H1 (cell line): ENCODE data around the gene AMBN. TPM values are rescaled to one million over a fixed set of nuclear protein-coding genes. Genes with fewer than 3 reads are reported as not detected.

Experiments
- CTCF ChIA-PET: fragments of 300-600 bp; sonication (Branson Sonifier 250); formaldehyde crosslinking; loops from one replicate; lab custom pipeline; 2021; ENCODE audit not compliant: partially characterized antibody; lab: Charles Lee
- POLR2A ChIA-PET: fragments of 300-600 bp; sonication (Branson Sonifier 250); formaldehyde crosslinking; loops from one replicate; lab custom pipeline; 2021; ENCODE audit warnings: inconsistent platforms; ENCODE audit not compliant: partially characterized antibody; lab: Charles Lee
- DNase-seq, 2 experiments: peaks; one replicate each; pipeline versions ENCODE4 v3.0.0 to v3.0.0-alpha.2; 2010 to 2022; ENCODE audit warnings: low spot score in 2 of 2, low read depth in 1 of 2, mixed read lengths in 1 of 2
- FAIRE-seq: peaks from 2 replicates; lab custom pipeline; 2011; peaks lifted over from hg19 to GRCh38; lab: Jason Lieb, UNC
- H2AFZ ChIP-seq: 2 replicates; pipeline ENCODE4 v1.8.1; 2012; ENCODE audit warnings: low read length, inconsistent platforms
- H2AK5ac ChIP-seq: 2 replicates; pipeline ENCODE4 v1.6.1; 2013; ENCODE audit warnings: low read depth, low read length
- H2BK120ac ChIP-seq: replicated peaks from 2 replicates; pipeline ENCODE3; 2013; ENCODE audit warnings: low read depth, low read length, inconsistent platforms
- H2BK12ac ChIP-seq: 2 replicates; pipeline ENCODE4 v1.6.1; 2013; ENCODE audit warnings: low read depth, low read length
- H2BK15ac ChIP-seq: 2 replicates; pipeline ENCODE4 v1.6.1; 2013; ENCODE audit warnings: low read length
- H2BK20ac ChIP-seq: 2 replicates; pipeline ENCODE4 v1.6.1; 2013; ENCODE audit warnings: low read length
- H2BK5ac ChIP-seq: 2 replicates; pipeline ENCODE4 v1.6.1; 2013; ENCODE audit warnings: low read depth, low read length
- H3K14ac ChIP-seq: 2 replicates; pipeline ENCODE4 v1.6.1; 2013; ENCODE audit warnings: inconsistent platforms; ENCODE audit not compliant: insufficient read length
- H3K18ac ChIP-seq: 2 replicates; pipeline ENCODE4 v1.6.1; 2013; ENCODE audit warnings: low read length; ENCODE audit errors: extremely low read depth
- H3K23ac ChIP-seq: 2 replicates; pipeline ENCODE4 v1.6.1; 2013; ENCODE audit warnings: inconsistent platforms; ENCODE audit not compliant: insufficient read length
- H3K23me2 ChIP-seq: 2 replicates; pipeline ENCODE4 v1.6.1; 2013; ENCODE audit warnings: low read depth, low read length
- H3K27ac ChIP-seq: 2 replicates; pipeline ENCODE4 v1.6.1; 2011; ENCODE audit warnings: low read depth, low read length, inconsistent platforms
- H3K27me3 ChIP-seq, 4 experiments: replicated peaks in 1 of 4; 1 replicate in 1 of 4; 2 replicates in 3 of 4; pipeline versions ENCODE4 v1.6.1 to v1.8.1; 2011 to 2013; ENCODE audit warnings: low read length in 3 of 4, mild to moderate bottlenecking in 3 of 4, inconsistent platforms in 2 of 4, mixed read lengths in 2 of 4, moderate library complexity in 1 of 4; ENCODE audit not compliant: control insufficient read depth in 3 of 4, insufficient read depth in 3 of 4; ENCODE audit errors: extremely low read depth in 1 of 4
- H3K36me3 ChIP-seq, 4 experiments: 2 replicates each; pipeline versions ENCODE4 v1.6.1 to v1.8.1; 2011 to 2013; ENCODE audit warnings: mild to moderate bottlenecking in 4 of 4, low read length in 3 of 4, moderate library complexity in 2 of 4, control low read depth in 1 of 4, inconsistent platforms in 1 of 4; ENCODE audit not compliant: insufficient read depth in 4 of 4, control insufficient read depth in 2 of 4
- H3K4ac ChIP-seq: replicated peaks from 2 replicates; pipeline ENCODE3; 2013; ENCODE audit warnings: low read length, low read depth, mixed read lengths, inconsistent platforms; ENCODE audit not compliant: insufficient read length
- H3K4me1 ChIP-seq, 4 experiments: replicated peaks in 1 of 4; 1 replicate in 1 of 4; 2 replicates in 3 of 4; pipeline versions ENCODE4 v1.6.1 to v1.8.1; 2011 to 2013; ENCODE audit warnings: low read length in 3 of 4, inconsistent platforms in 2 of 4, mixed read lengths in 1 of 4; ENCODE audit not compliant: insufficient read depth in 4 of 4, control insufficient read depth in 3 of 4
- H3K4me2 ChIP-seq, 2 experiments: 2 replicates each; pipeline versions ENCODE4 v1.6.1 to v1.8.1; 2011 to 2013; ENCODE audit warnings: low read depth in 2 of 2, low read length in 2 of 2, control low read depth in 1 of 2, inconsistent platforms in 1 of 2, mild to moderate bottlenecking in 1 of 2; ENCODE audit not compliant: insufficient read depth in 1 of 2
- H3K4me3 ChIP-seq, 4 experiments: fragments of 200-600, 300-600 bp in 1 of 4; sonication (generic), shearing (Covaris generic), sonication (Bioruptor Twin) in 1 of 4; 2 replicates each; pipeline versions ENCODE4 v1.5.1 to v1.8.1; 2011 to 2016; ENCODE audit warnings: low read length in 4 of 4, low read depth in 3 of 4, control low read depth in 2 of 4, inconsistent platforms in 2 of 4, mild to moderate bottlenecking in 2 of 4, mixed read lengths in 1 of 4, moderate library complexity in 1 of 4; ENCODE audit not compliant: insufficient read depth in 2 of 4; ENCODE audit errors: extremely low read depth in 1 of 4
- H3K56ac ChIP-seq: replicated peaks from 2 replicates; pipeline ENCODE3; 2013; ENCODE audit warnings: low read depth, mild to moderate bottlenecking, mixed read lengths, low read length, inconsistent platforms; ENCODE audit not compliant: insufficient read length
- H3K79me1 ChIP-seq: 2 replicates; pipeline ENCODE4 v1.6.1; 2013; ENCODE audit warnings: low read depth, low read length, control low read depth
- H3K79me2 ChIP-seq, 2 experiments: 2 replicates each; pipeline versions ENCODE4 v1.6.1 to v1.8.1; 2012 to 2013; ENCODE audit warnings: low read length in 2 of 2, mild to moderate bottlenecking in 2 of 2, inconsistent platforms in 1 of 2; ENCODE audit not compliant: insufficient read depth in 2 of 2, control insufficient read depth in 1 of 2
- H3K9ac ChIP-seq, 4 experiments: replicated peaks in 1 of 4; 1 replicate in 1 of 4; 2 replicates in 3 of 4; pipeline versions ENCODE4 v1.6.1 to v1.8.1; 2011 to 2013; ENCODE audit warnings: low read depth in 3 of 4, low read length in 3 of 4, control low read depth in 2 of 4, mild to moderate bottlenecking in 2 of 4, moderate library complexity in 2 of 4, inconsistent platforms in 1 of 4; ENCODE audit errors: extremely low read depth in 1 of 4
- H3K9me3 ChIP-seq, 2 experiments: 2 replicates each; pipeline versions ENCODE4 v1.6.1 to v1.8.1; 2012 to 2013; ENCODE audit warnings: mild to moderate bottlenecking in 2 of 2, moderate library complexity in 2 of 2, control low read depth in 1 of 2, inconsistent platforms in 1 of 2, low read depth in 1 of 2, low read length in 1 of 2, mixed read lengths in 1 of 2; ENCODE audit not compliant: insufficient read depth in 2 of 2
- H4K20me1 ChIP-seq, 2 experiments: replicated peaks in 1 of 2; 2 replicates each; pipeline versions ENCODE3 to v1.8.1; 2011 to 2013; ENCODE audit warnings: inconsistent platforms in 2 of 2, low read length in 2 of 2, mild to moderate bottlenecking in 1 of 2; ENCODE audit not compliant: insufficient read depth in 2 of 2, control insufficient read depth in 1 of 2
- H4K5ac ChIP-seq: 2 replicates; pipeline ENCODE4 v1.6.1; 2013; ENCODE audit warnings: low read length, low read depth, mixed read lengths, inconsistent platforms; ENCODE audit not compliant: insufficient read length
- H4K8ac ChIP-seq: 2 replicates; pipeline ENCODE4 v1.8.0; 2013; ENCODE audit warnings: mild to moderate bottlenecking, moderate library complexity, low read length, inconsistent platforms; ENCODE audit not compliant: insufficient read depth; ENCODE audit errors: extremely low read depth
- H4K91ac ChIP-seq: replicated peaks from 2 replicates; pipeline ENCODE3; 2013; ENCODE audit warnings: low read length, mixed read lengths, inconsistent platforms; ENCODE audit not compliant: insufficient read length
- CEBPB ChIP-seq: IDR thresholded peaks from 2 replicates; pipeline ENCODE4 v1.6.1; 2012; ENCODE audit warnings: low read depth, low read length
- EGR1 ChIP-seq: IDR thresholded peaks from 2 replicates; pipeline ENCODE4 v1.6.1; 2011; ENCODE audit warnings: low read depth, low read length, borderline replicate concordance
- KDM4A ChIP-seq: IDR thresholded peaks from one replicate; pipeline ENCODE4 v1.7.1; 2012; ENCODE audit warnings: low read depth, mild to moderate bottlenecking, moderate library complexity, low read length, inconsistent platforms; ENCODE audit not compliant: severe bottlenecking
- NRF1 ChIP-seq: IDR thresholded peaks from 2 replicates; pipeline ENCODE4 v1.6.1; 2011; ENCODE audit warnings: mild to moderate bottlenecking, low read depth, low read length, improper control_type of control experiment
- SIX5 ChIP-seq: IDR thresholded peaks from 2 replicates; pipeline ENCODE4 v1.6.1; 2011; ENCODE audit warnings: mild to moderate bottlenecking, low read depth, low read length
- SRF ChIP-seq: IDR thresholded peaks from 2 replicates; pipeline ENCODE4 v1.6.1; 2011; ENCODE audit warnings: mild to moderate bottlenecking, low read depth, low read length, moderate library complexity
- SUZ12 ChIP-seq: fragments of 200-600 bp; sonication (generic); IDR thresholded peaks from 2 replicates; pipeline ENCODE4 v1.6.1; 2012; ENCODE audit warnings: mild to moderate bottlenecking, inconsistent platforms, low read length, moderate library complexity, mixed read lengths
- ZNF274 ChIP-seq: IDR thresholded peaks from 2 replicates; pipeline ENCODE4 v1.7.0; 2012; ENCODE audit warnings: low read length, borderline replicate concordance; ENCODE audit errors: extremely low read depth
- WGBS, 2 experiments: shearing (Covaris generic) in 1 of 2; methylation state at CpG; one replicate each; pipeline versions ENCODE4 v1.1.6 to v1.1.7; 2013 to 2015; ENCODE audit warnings: low lambda C conversion rate in 2 of 2, mixed read lengths in 2 of 2, inconsistent platforms in 1 of 2, low coverage in 1 of 2, missing lambda C conversion rate in 1 of 2; ENCODE audit not compliant: insufficient replicate concordance in 2 of 2, insufficient coverage in 1 of 2, insufficient read length in 1 of 2; ENCODE audit errors: extremely low coverage in 1 of 2, missing lambda C conversion rate in 1 of 2; 5-methylcytosine and 5-hydroxymethylcytosine counted together
- polyA plus RNA-seq, 7 experiments: library from polyadenylated mRNA; depleted of rRNA in 3 of 7; stranded (reverse) in 5 of 7; unstranded in 2 of 7; fragments of >200 nt in 5 of 7; fragments of 200-250 nt in 2 of 7; gene quantifications; 1 replicate in 5 of 7; 2 replicates in 1 of 7; 4 replicates in 1 of 7; pipeline versions ENCODE4 v1.2.1 to v1.2.3, GENCODE V29; 2011 to 2013; ENCODE audit warnings: missing spikeins in 2 of 7, mixed read lengths in 2 of 7
- total RNA-seq: library from RNA; stranded (reverse); fragmentation: NEBNext Ultra II Directional; extraction: Animal tissue kit (Norgen Biotek cat#: 25700); gene quantifications from 2 replicates; pipeline ENCODE4 v1.2.1, GENCODE V29; 2021
- TF ChIP-seq, protein P1 (sequence below): IDR thresholded peaks from 2 replicates; pipeline ENCODE4 v1.6.1; 2012; ENCODE audit warnings: inconsistent platforms

Gene AMBN
- total and polyA plus RNA-seq, 2 of the 8 experiments (the other 6 are each of a cell fraction or from before 2014, with no cell fraction given): not detected

DNA sequence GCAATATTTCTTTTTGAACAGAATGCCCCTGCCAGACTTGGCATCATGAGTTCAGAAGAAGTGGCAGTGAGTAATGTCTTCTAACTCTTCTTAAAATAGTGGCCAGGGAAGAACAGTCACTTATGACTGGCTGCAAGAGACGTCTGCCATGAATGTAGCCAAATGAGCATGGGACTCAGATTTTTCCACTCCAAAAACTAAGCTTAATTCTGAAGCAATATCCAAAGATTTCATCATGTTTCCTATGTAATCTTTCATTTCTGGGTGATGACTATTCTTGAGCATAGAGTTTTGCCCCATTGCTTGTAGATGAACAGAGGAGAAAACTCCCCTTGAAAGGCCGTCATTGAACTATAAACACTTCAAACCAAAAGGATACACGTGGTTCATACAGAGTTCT is 11.8 kb downstream of the AMBN start:
- no peak overlapping the region for H3K14ac ChIP-seq
- no peak for FAIRE-seq
- POLR2A ChIA-PET: no interaction called here

More for the DNA sequence above, 11.8 kb downstream of the AMBN start:
- Histone ChIP-seq H2BK20ac (no peak overlapping the region), H3K36me3 (no peaks in the 10 kb centered on the region), H2AK5ac (no peak overlapping the region), H3K23me2 (no peaks in the 10 kb centered on the region; the same call in 1 of the 2 replicates)
- TF ChIP-seq SIX5 (no peak), KDM4A (no peak), ZNF274 (no peak), EGR1 (no peak), SUZ12 (no peak), NRF1 (no peak), CEBPB (no peak), SRF (no peak)
- TF ChIP-seq, protein P1, sequence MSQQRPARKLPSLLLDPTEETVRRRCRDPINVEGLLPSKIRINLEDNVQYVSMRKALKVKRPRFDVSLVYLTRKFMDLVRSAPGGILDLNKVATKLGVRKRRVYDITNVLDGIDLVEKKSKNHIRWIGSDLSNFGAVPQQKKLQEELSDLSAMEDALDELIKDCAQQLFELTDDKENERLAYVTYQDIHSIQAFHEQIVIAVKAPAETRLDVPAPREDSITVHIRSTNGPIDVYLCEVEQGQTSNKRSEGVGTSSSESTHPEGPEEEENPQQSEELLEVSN: no peak
- TF ChIP-seq, all 59 proteins: peak for 0
- Histone ChIP-seq H3K56ac (no peak overlapping the region), H3K4me1 (no peaks in the 10 kb centered on the region), H2BK120ac (no peak overlapping the region), H4K5ac (no peak overlapping the region), H2BK15ac (no peak overlapping the region), H4K20me1 (no peaks in the 10 kb centered on the region), H3K4me3 (no peak overlapping the region), H3K9ac (no peak overlapping the region), H3K79me2 (no peaks in the 10 kb centered on the region), H3K27me3 (no peaks in the 10 kb centered on the region), H3K4me2 (no peak overlapping the region), H3K27ac (no peak overlapping the region), H3K4ac (no peak overlapping the region), H3K18ac (no peak overlapping the region), H3K79me1 (no peaks in the 10 kb centered on the region), H3K23ac (no peak overlapping the region), H3K9me3 (no peaks in the 10 kb centered on the region), H2BK5ac (no peak overlapping the region), H4K8ac (no peak overlapping the region), H4K91ac (no peak overlapping the region), H2BK12ac (no peak overlapping the region), H2AFZ (no peak overlapping the region)
- 61% methylated on average over 3 of the region's 3 CpGs; no CpG with 5 or more reads in 1 of the 2 experiments for WGBS, 2 experiments
- DNase-seq: no peak
- CTCF ChIA-PET: interaction anchor here (0.7 kb wide), 1 partner anchor 340 kb away, joined by 3 read pairs; no protein-coding TSS in a partner anchor
